K562 (cell line): Measurements from ENCODE around the gene FHDC1. TPM values are rescaled to one million over a fixed set of nuclear protein-coding genes. Genes with fewer than 3 reads are reported as not detected.

Source experiments
- ATAC-seq: fragments of 200-7000 bp; cut with Tn5 transposase; 3 replicates; pipeline ENCODE4 v1.9.1; 2020; ENCODE audit warnings: moderate library complexity
- BruUV-seq: library from RNA; stranded (reverse); fragments of 400-500 nt; replicated peaks from 2 replicates; lab custom pipeline; 2021; lab: Mats Ljungman, UMichigan
- CTCF ChIA-PET: fragments of 300-600 bp; formaldehyde crosslinking; extraction: SDS; loops from one replicate; lab custom pipeline; 2021; ENCODE audit warnings: low intra/inter-chr PET ratio; lab: Yijun Ruan, JAX
- POLR2A ChIA-PET: fragments of 300-600, 350-650 bp; sonication (Branson Sonifier 250); formaldehyde crosslinking; extraction: SDS; loops from one replicate; lab custom pipeline; 2021; ENCODE audit warnings: antibody characterized with exemption, inconsistent platforms; lab: Yijun Ruan, JAX
- DNase-seq, 4 experiments: peaks; one replicate each; pipeline versions ENCODE4 v3.0.0 to v3.0.0-alpha.2; 2011 to 2018; ENCODE audit warnings: low spot score in 3 of 4, mixed read lengths in 3 of 4; ENCODE audit errors: extremely low read depth in 1 of 4
- FAIRE-seq: peaks from 2 replicates; lab custom pipeline; 2011; peaks lifted over from hg19 to GRCh38; lab: Jason Lieb, UNC
- H2AFZ ChIP-seq: 2 replicates; pipeline ENCODE4 v1.6.0; 2011; ENCODE audit warnings: low read depth, low read length, control low read depth, inconsistent platforms
- H3K27ac ChIP-seq: fragments of 200-600 bp; 3 replicates; pipeline ENCODE4 v1.8.0; 2011; ENCODE audit warnings: low read depth, mild to moderate bottlenecking, control low read depth, inconsistent platforms, low read length, moderate library complexity, mixed read lengths; ENCODE audit errors: extremely low read depth
- H3K27me3 ChIP-seq, 2 experiments: fragments of 300-600 bp in 1 of 2; 2 replicates in 1 of 2; 3 replicates in 1 of 2; pipeline versions ENCODE4 v1.6.0 to v1.8.0; 2011; ENCODE audit warnings: inconsistent platforms in 2 of 2, low read length in 2 of 2, mild to moderate bottlenecking in 1 of 2, mixed read lengths in 1 of 2, moderate library complexity in 1 of 2; ENCODE audit not compliant: control insufficient read depth in 2 of 2, insufficient read depth in 2 of 2
- H3K36me3 ChIP-seq: fragments of 300-600 bp; 3 replicates; pipeline ENCODE4 v1.8.0; 2011; ENCODE audit warnings: mild to moderate bottlenecking, low read length, inconsistent platforms; ENCODE audit not compliant: control insufficient read depth, insufficient read depth
- H3K4me1 ChIP-seq, 2 experiments: fragments of 200-600 bp in 1 of 2; replicated peaks in 1 of 2; 2 replicates in 1 of 2; 3 replicates in 1 of 2; pipeline versions ENCODE4 v1.5.1 to v1.8.0; 2011; ENCODE audit warnings: inconsistent platforms in 2 of 2, low read length in 2 of 2, mild to moderate bottlenecking in 1 of 2, mixed read lengths in 1 of 2, moderate library complexity in 1 of 2; ENCODE audit not compliant: control insufficient read depth in 2 of 2, insufficient read depth in 2 of 2
- H3K4me2 ChIP-seq: 2 replicates; pipeline ENCODE4 v1.6.1; 2011; ENCODE audit warnings: low read length, control low read depth, inconsistent platforms, mixed read lengths; ENCODE audit not compliant: insufficient read depth
- H3K4me3 ChIP-seq: fragments of 200-600 bp; sonication (generic), shearing (Covaris generic); 2 replicates; pipeline ENCODE4 v1.5.1; 2016; ENCODE audit warnings: control low read depth, inconsistent platforms
- H3K79me2 ChIP-seq: fragments of 200-600 bp; 3 replicates; pipeline ENCODE4 v1.8.0; 2011; ENCODE audit warnings: low read length, inconsistent platforms; ENCODE audit not compliant: control insufficient read depth, insufficient read depth
- H3K9ac ChIP-seq, 2 experiments: 2 replicates each; pipeline versions ENCODE4 v1.6.0 to v1.6.1; 2011; ENCODE audit warnings: low read depth in 2 of 2, low read length in 2 of 2, control low read depth in 1 of 2, inconsistent platforms in 1 of 2, mild to moderate bottlenecking in 1 of 2, mixed read lengths in 1 of 2; ENCODE audit not compliant: insufficient read depth in 1 of 2
- H3K9me1 ChIP-seq: one replicate; pipeline ENCODE4 v1.6.0; 2011; ENCODE audit warnings: inconsistent platforms, mild to moderate bottlenecking, low read length, moderate library complexity; ENCODE audit not compliant: control insufficient read depth, insufficient read depth
- H3K9me3 ChIP-seq: replicated peaks from 2 replicates; pipeline ENCODE4 v1.5.1; 2011; ENCODE audit warnings: low read depth, low read length, inconsistent platforms; ENCODE audit not compliant: control insufficient read depth, insufficient read depth
- H4K20me1 ChIP-seq: replicated peaks from 2 replicates; pipeline ENCODE4 v1.6.1; 2011; ENCODE audit warnings: low read length, inconsistent platforms, mixed read lengths; ENCODE audit not compliant: control insufficient read depth, insufficient read depth
- CHD2 ChIP-seq: IDR thresholded peaks from 2 replicates; pipeline ENCODE4 v1.6.1; 2011; ENCODE audit warnings: low read depth, low read length
- GMEB1 ChIP-seq: fragments of 250-450 bp; sonication (Bioruptor Pico); IDR thresholded peaks from 2 replicates; pipeline ENCODE4 v1.4.0; 2020; ENCODE audit warnings: mild to moderate bottlenecking
- HDAC1 ChIP-seq, 2 experiments: fragments of 450-650 bp; IDR thresholded peaks; 2 replicates each; pipeline ENCODE4 v1.6.1; 2016 to 2017; ENCODE audit warnings: inconsistent platforms in 1 of 2, mild to moderate bottlenecking in 1 of 2, moderate library complexity in 1 of 2
- HES1 ChIP-seq: fragments of 450-650 bp; IDR thresholded peaks from 2 replicates; pipeline ENCODE4 v1.6.1; 2016; ENCODE audit warnings: low read depth, mild to moderate bottlenecking, moderate library complexity
- KDM2B ChIP-seq: fragments of 250-450 bp; sonication (Bioruptor Pico); IDR thresholded peaks from 2 replicates; pipeline ENCODE4 v1.8.0; 2021; ENCODE audit warnings: mild to moderate bottlenecking, moderate library complexity
- MCM7 ChIP-seq, 2 experiments: fragments of 450-650 bp; IDR thresholded peaks; 2 replicates each; pipeline ENCODE4 v1.6.1; 2016 to 2018
- PTTG1 ChIP-seq: fragments of 450-650 bp; IDR thresholded peaks from 2 replicates; pipeline ENCODE4 v1.6.1; 2016; ENCODE audit warnings: low read depth, mild to moderate bottlenecking, missing genetic modification characterization, missing compliant biosample characterization
- SMAD4 ChIP-seq: fragments of 250-450 bp; sonication (Bioruptor Pico); conservative IDR thresholded peaks from 2 replicates; pipeline ENCODE4 v1.8.0; 2021; ENCODE audit warnings: inconsistent platforms, mild to moderate bottlenecking, moderate library complexity
- TCF15 ChIP-seq: fragments of 250-450 bp; sonication (Bioruptor Pico); IDR thresholded peaks from 2 replicates; pipeline ENCODE4 v1.8.0; 2022; ENCODE audit warnings: moderate library complexity, mild to moderate bottlenecking, inconsistent platforms
- TSHZ1 ChIP-seq: fragments of 250-450 bp; sonication (Bioruptor Pico); IDR thresholded peaks from 2 replicates; pipeline ENCODE4 v1.4.0; 2020; ENCODE audit warnings: mild to moderate bottlenecking, moderate library complexity
- ZNF143 ChIP-seq: sonication (generic); formaldehyde crosslinking; IDR thresholded peaks from 2 replicates; pipeline ENCODE4 v1.9.0; 2022; ENCODE audit warnings: mild to moderate bottlenecking, missing genetic modification reagents
- WGBS: fragments of 100-300 bp; shearing (Covaris generic); methylation state at CpG from one replicate; pipeline ENCODE4 v1.1.6; 2016; ENCODE audit warnings: low coverage, mixed read lengths; ENCODE audit not compliant: insufficient coverage; ENCODE audit errors: missing lambda C conversion rate; 5-methylcytosine and 5-hydroxymethylcytosine counted together
- in situ Hi-C: fragments of 300-500 bp; cut with MboI; formaldehyde crosslinking; loops from 4 replicates; pipeline ENCODE4 v1.15.0; 2018; ENCODE audit warnings: inconsistent platforms, mixed read lengths
- intact Hi-C: fragments of 100-400 bp; cut with micrococcal nuclease; formaldehyde crosslinking; loops from 2 replicates; pipeline ENCODE4 v1.14.2; 2022
- polyA plus RNA-seq, 8 experiments: library from polyadenylated mRNA; depleted of rRNA in 4 of 8; stranded (reverse) in 5 of 8; unstranded in 3 of 8; fragments of >200 nt; fragmentation: Nextera tagmentation in 2 of 8; fragmentation: Illumina TruSeq in 1 of 8; extraction: Ambion mirVana in 2 of 8; extraction: Trizol in 1 of 8; gene quantifications; 2 replicates each; pipeline versions ENCODE4 v1.2.1 to v1.2.3, GENCODE V29; 2011 to 2014; ENCODE audit warnings: inconsistent platforms in 1 of 8, missing spikeins in 1 of 8
- total RNA-seq, 7 experiments: library from RNA; depleted of rRNA in 6 of 7; stranded (reverse); fragments of >200 nt in 6 of 7; fragmentation: Illumina TruSeq in 2 of 7; extraction: Trizol in 2 of 7; gene quantifications; 2 replicates each; pipeline versions ENCODE4 v1.2.1 to v1.2.3, GENCODE V29; 2011 to 2021; ENCODE audit warnings: low replicate concordance in 1 of 7

FHDC1 gene
- total and polyA plus RNA-seq, 9 of the 15 experiments (the other 6 are each of a cell fraction or from before 2014, with no cell fraction given), result 0.01 to 0.43 (median 0.07) TPM

GRCh38 chr4:152936446-152937335, 568 bp downstream of the FHDC1 start (continued):
- TF ChIP-seq HDAC1 (IDR thresholded peaks at IDR 0.05), result no peak

GRCh38 chr4:152937336-152938236, 1.5 kb downstream of the FHDC1 start:
- DNase-seq (peak; percentile 75 to 88 (median 82)), FAIRE-seq (no peak), ATAC-seq (peak; percentile 70)
- Histone ChIP-seq H3K27ac (no peak overlapping the region), H3K9me3 (no peaks in the 10 kb centered on the region), H2AFZ (peak overlapping the region; percentile 81), H3K79me2 (no peaks in the 10 kb centered on the region), H3K4me2 (peak overlapping the region; percentile 71), H3K4me1 (peaks cover 0 to 26% of the 10 kb centered on the region in 2 experiments; a peak in 4 of 5 replicates), H3K27me3 (peaks cover 17 to 57% of the 10 kb centered on the region in 2 experiments), H3K36me3 (no peaks in the 10 kb centered on the region), H3K9me1 (no peaks in the 10 kb centered on the region), H4K20me1 (0 out of 2 replicates have a peak, but pooled peaks cover 11% of the 10 kb centered on the region), H3K9ac (peak overlapping the region; percentile 1 to 86; a peak in 3 of 4 replicates), H3K4me3 (peak overlapping the region; percentile 50)
- intact Hi-C loops (loop anchor here (2.0 kb wide), 1 partner anchor 147 kb away; no protein-coding TSS in a partner anchor), in situ Hi-C loops (no loop called here)
- ChIA-PET POLR2A (interaction anchor here (0.7 to 0.8 kb wide), 2 partner anchors 29 to 222 kb away, joined by 3 read pairs; no protein-coding TSS in a partner anchor), CTCF (no interaction called here)
- 0% methylated on average over 29 of the region's 91 CpGs for WGBS
- BruUV-seq, result no TSS peak
- peak; percentile 53 for TF ChIP-seq SMAD4
- no peak for TF ChIP-seq TCF15
- no peak for TF ChIP-seq MCM7 (IDR thresholded peaks at IDR 0.05)
- no peak for TF ChIP-seq ZNF143
- no peak for TF ChIP-seq PTTG1
- TF ChIP-seq TSHZ1 (CRISPR knock-in tag), result no peak
- no peak for TF ChIP-seq HES1
- TF ChIP-seq CHD2, result no peak
- peak; percentile 68; the same call in 1 of the 2 replicates for TF ChIP-seq GMEB1 (CRISPR knock-in tag)
- TF ChIP-seq KDM2B (CRISPR knock-in tag), result peak; percentile 30; the same call in 1 of the 2 replicates
